ELR (cell line): ENCODE results near the gene RNASE2.
"Not testable (repeated sequence)": the region's sequence is repeated elsewhere in the genome, so short reads cannot be mapped to it uniquely, and the experiment has no call there.

ENCODE experiments used
- DNase-seq: peaks from one replicate; pipeline ENCODE4 v3.0.0-alpha.2; 2015; ENCODE audit warnings: low read depth

RNASE2 gene

GRCh38 chr14:20954736-20955537 is at the start of gene RNASE2:
Gene RNASE2 (plus strand): TSS chr14:20955487. CDS start chr14:20955772, 285 bp downstream.
- DNase-seq, result not testable (repeated sequence)

GRCh38 chr14:20905676-20906075 is 49.6 kb upstream of the RNASE2 start:
- DNase-seq, result no peak

GRCh38 chr14:20907214-20907613 is 48.1 kb upstream of the RNASE2 start:
- DNase-seq, result no peak

- DNase-seq, result not testable (repeated sequence)
Measured at GRCh38 chr14:20910822-20911221, 44.5 kb upstream of the RNASE2 start.

GRCh38 chr14:20919038-20919756 is 36.1 kb upstream of the RNASE2 start:
- not testable (repeated sequence) for DNase-seq

GRCh38 chr14:20923766-20924297 is 31.5 kb upstream of the RNASE2 start:
- not testable (repeated sequence) for DNase-seq

GRCh38 chr14:20934148-20934762 is 21.0 kb upstream of the RNASE2 start:
- DNase-seq, result peak; percentile 32

GRCh38 chr14:20935303-20935984 is 19.8 kb upstream of the RNASE2 start:
- DNase-seq, result no peak

GRCh38 chr14:20945146-20945545 is 10.1 kb upstream of the RNASE2 start:
- not testable (repeated sequence) for DNase-seq

- DNase-seq, result not testable (repeated sequence)
Measured at GRCh38 chr14:20946707-20947106, 8.6 kb upstream of the RNASE2 start.

GRCh38 chr14:20955538-20955873 is 219 bp downstream of the RNASE2 start:
- DNase-seq, result not testable (repeated sequence)

GRCh38 chr14:20956376-20956976 is 1.2 kb downstream of the RNASE2 start:
- DNase-seq, result no peak

- DNase-seq, result not testable (repeated sequence)
Measured at GRCh38 chr14:20958946-20959345, 3.7 kb downstream of the RNASE2 start.

GRCh38 chr14:20969336-20969735 is 14.0 kb downstream of the RNASE2 start:
- DNase-seq, result peak; percentile 44

- no peak for DNase-seq
Measured at GRCh38 chr14:20970647-20970982, 15.3 kb downstream of the RNASE2 start.

GRCh38 chr14:20970983-20971704 is 15.9 kb downstream of the RNASE2 start:
- peak; percentile 85 for DNase-seq

- no peak for DNase-seq
Measured at GRCh38 chr14:20971705-20972021, 16.4 kb downstream of the RNASE2 start.

GRCh38 chr14:20973501-20973900 is 18.2 kb downstream of the RNASE2 start:
- no peak for DNase-seq

- DNase-seq, result no peak
Measured at GRCh38 chr14:20976291-20976690, 21.0 kb downstream of the RNASE2 start.

- DNase-seq, result no peak
Measured at GRCh38 chr14:20978687-20979086, 23.4 kb downstream of the RNASE2 start.

GRCh38 chr14:20980906-20981305 is 25.6 kb downstream of the RNASE2 start:
- no peak for DNase-seq
